HG03139 (cell line): ENCODE data around the gene PTPRN2.

Experiments used
- ATAC-seq: cut with Tn5 transposase; IDR thresholded peaks from one replicate; pipeline ENCODE4 v1.9.1; 2021; ENCODE audit not compliant: unreplicated experiment

Gene PTPRN2

GRCh38 chr7:157529768-157530560 lies 1057.7 kb downstream of the PTPRN2 start:
- ATAC-seq, result no peak

DNA sequence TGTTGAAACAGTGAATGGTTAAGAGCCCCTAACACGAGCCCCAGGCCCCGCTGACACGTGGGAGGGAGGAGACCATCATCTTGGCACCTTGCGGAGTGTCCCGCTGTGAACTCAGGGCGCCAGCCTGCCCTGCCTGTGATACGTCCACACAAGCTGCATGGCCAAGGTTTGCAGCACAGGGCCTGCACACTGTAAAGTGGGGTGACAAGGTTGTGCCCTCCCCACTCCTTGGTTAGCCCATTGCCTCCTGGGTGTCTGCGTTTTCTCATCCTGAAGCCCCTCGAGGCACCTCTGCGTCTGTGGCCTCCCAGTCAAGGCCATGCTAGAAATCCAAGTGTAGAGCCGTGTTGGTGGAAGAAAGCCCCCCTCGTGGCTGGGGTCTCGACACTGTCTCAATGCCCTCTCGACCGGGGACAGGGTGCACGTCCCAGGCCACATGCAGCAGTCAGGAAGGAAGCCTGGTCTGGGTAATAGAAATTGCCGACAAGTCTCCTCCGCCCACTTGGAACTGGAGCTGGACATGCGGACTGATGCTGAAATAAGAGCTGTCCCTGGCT lies 1058.8 kb downstream of the PTPRN2 start:
- ATAC-seq, result no peak

DNA sequence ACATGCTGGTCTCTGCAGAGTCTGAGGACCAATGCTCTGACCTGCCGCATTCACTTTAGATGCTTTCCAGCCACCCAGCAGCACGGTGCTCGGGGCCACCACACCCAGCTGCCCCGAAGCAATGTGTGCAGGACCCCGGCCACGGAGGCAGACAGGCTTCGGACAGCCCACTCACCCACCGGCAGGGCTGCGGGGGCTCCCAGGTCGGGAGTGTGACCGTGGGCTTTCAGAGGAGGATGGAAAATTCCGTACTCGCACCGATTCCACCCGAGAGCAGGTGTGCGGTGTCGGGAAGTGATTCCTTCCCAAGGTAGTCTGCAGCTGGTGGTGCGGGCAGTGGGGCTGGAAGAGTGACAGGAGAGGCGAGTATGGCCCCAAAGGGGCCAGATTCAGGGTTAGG lies 1059.9 kb downstream of the PTPRN2 start:
- no peak for ATAC-seq

GRCh38 chr7:157526913-157527634 lies 1060.5 kb downstream of the PTPRN2 start:
- no peak for ATAC-seq

- no peak for ATAC-seq
Observed at GRCh38 chr7:157526005-157526912, 1061.4 kb downstream of the PTPRN2 start.

- no peak for ATAC-seq
Observed at GRCh38 chr7:157525491-157525915, 1062.1 kb downstream of the PTPRN2 start.

- no peak for ATAC-seq
Observed at GRCh38 chr7:157524731-157525130, 1062.9 kb downstream of the PTPRN2 start.

DNA sequence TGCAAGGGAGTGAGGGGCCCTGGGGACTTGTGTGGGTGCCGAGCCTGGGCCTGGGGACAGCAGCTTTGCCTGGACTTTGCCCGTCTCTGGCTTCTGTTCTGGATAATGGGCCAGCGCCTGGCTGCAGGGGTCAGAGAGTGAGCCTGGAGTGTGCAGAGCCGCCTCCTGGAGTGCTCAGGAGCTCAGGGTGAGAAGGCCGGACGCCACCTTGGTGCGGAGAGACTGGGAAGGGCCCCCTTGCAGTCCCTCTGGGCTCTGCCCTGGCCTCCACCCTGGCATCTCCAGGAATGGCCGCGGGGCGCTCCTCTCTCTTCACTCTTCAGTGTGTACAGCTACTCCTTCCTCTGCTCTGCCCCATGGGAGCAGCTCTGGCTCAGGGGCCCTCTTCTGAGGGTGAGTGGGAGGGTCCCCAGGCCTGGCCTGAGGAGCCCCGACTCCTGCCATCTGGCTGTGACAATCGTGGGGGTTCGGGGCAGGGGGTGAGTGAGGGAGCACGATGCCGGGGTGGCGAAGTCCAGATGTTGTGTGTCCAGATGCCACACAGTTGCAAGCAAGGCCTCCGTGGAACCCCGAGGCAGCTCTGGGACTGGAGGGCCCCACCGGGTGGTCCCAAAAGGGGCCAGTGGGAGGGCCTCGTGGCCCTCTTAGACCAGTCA lies 1063.7 kb downstream of the PTPRN2 start:
- ATAC-seq, result no peak

DNA sequence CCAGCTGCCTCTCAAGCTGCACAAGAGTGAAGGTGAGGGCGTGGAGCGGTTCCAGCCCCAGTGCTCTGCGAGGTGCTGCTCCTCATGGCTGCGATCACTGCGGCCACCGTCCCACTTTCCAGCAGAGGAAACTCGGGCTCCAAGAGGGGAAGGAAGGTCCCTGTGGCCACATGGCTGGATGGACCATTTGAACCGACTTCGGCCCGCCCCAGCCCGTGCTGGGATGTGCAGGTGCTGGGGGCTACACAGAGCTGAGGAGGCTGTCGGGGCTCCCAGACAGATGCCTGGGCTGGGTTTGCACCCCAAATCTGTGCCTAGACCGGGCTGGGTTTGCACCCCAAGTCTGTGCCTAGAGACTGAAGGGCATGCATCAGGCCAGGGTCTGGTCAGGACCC lies 1064.3 kb downstream of the PTPRN2 start:
- no peak for ATAC-seq

DNA sequence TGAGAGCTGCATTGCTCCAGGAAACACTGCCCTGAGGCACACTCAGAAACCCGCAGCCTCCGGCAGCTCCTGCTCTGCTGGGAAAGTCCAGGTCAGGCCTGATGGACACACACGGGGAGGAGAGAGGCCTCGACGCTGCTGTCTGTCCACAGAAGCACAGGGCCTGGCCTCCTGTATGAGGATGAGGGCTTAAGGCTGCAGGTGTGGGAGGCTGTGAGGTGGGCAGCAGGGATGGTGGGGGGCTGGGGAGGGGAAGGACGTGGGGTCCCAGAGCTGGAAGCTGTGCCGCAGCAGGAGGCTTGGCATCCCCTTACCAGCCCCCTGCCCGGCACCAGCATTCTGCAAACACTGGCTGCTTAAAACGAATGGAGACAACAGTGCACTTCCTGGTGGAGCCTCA lies 1064.7 kb downstream of the PTPRN2 start:
- ATAC-seq, result no peak

DNA sequence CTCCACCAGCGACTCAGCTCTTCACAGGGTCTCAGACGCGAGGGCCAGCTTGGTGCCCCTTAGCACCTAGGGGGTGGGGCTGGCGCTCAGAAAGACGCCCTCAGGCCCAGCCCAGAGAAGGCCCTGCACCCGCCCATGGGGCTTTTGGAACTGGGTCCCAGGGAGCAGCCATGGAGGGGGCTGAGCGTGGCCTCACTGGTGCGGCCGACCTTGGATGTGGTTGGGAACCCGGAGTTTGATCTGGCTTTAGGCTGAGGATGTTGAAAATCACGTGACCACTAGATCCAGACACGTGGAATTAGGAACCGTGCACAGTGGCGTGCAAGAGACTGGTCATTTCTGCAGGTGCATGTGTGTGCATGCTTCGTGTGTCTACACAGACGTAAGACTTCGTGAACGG lies 1065.4 kb downstream of the PTPRN2 start:
- no peak for ATAC-seq

DNA sequence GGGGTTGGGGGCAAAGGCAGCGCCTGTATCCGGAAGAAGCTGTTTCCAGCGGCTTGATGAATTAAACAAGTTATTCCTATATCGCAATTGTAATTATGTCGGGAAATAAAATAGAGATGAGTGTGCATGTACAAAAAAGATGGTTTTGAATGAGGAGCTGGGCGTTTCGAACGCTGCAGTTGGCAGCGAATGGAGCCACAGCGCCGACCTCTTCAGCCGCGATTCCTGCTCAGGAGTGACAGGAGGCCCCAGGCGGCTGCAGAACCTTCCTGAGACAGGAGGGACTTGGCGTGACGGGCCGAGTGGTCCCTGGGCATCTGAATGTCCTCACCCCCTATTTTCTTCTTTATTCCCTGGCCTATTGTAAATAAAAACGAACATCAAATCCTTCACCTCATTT lies 1065.9 kb downstream of the PTPRN2 start:
- no peak for ATAC-seq

DNA sequence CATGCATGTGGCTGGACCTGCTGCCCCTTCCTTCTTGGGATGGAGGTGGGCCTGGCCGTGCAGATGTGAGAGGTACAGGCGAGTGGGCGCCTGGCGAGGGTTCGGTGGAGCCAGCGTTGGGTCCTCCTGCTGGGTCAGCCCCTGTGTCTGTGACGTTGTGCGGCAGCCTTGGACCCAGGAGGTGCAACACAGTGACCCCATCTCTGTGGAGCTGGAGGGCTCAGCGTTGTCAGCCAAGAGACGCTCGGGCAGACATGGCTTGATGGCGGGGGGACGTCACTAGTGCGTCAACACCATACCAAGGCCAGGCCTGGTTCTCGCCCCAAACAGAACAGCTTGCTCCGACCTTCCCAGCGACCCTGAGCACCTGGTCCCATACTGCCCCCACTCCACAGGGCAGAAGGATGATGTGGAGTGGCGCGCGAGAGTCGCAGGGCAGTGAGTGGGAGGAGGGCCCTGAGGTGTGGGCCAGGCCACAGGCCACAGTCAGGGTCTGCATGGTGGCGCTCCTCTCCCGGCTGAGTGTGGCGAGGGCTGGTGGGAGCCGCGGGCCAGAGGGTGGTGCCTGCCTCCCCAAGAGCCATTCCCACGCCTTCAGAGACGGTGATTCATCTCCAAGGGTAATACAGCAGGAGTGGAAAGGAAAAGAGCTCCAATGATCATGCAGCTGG lies 1066.4 kb downstream of the PTPRN2 start:
- ATAC-seq, result no peak

GRCh38 chr7:157520249-157520648 lies 1067.4 kb downstream of the PTPRN2 start:
- no peak for ATAC-seq

DNA sequence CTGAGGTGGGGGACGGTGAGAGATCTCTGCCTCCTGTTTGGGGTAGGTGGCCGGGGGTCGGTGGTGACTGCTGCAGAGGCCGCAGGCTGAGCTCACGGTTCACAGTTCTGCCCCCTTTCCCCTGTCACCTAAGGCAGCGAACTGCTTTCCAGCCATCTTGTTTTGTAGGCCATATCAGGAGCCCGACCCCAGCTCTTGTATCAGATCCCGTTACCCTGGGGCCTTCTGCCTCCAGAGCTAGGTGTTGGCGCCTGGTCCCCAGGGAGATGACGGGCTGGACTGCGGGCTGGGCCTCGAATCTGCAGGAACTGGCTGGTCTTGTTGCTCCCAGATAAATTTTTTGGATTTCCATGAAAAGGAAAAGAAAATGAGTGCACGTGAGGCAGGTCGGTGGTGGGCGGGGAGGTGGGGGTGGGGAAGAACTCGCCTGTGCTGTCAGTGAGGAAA lies 1067.8 kb downstream of the PTPRN2 start:
- ATAC-seq, result no peak

DNA sequence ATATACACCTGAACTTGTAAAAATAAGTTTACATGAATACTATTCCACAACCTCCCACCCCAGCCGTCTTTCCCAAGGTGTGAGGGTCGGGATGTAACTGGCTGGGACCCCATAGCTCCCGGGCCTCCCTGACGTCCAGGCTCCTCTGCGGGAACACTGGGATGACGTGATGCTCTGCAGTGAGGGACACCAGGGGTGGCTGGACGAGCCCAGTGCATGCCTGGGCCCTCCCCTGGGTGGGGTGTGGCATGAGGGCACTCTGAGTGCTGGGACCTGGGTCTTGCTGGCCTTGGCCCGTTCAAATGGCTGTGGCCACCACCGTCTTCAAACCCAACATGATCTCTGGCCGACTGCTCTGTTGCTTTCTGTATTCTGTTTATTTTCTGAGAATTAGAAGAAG lies 1068.4 kb downstream of the PTPRN2 start:
- ATAC-seq, result no peak

GRCh38 chr7:157518514-157519175 lies 1069.0 kb downstream of the PTPRN2 start:
- ATAC-seq, result no peak

- no peak for ATAC-seq
Observed at GRCh38 chr7:157517782-157518513, 1069.7 kb downstream of the PTPRN2 start.
